Ishikawa (cell line): ENCODE results near the gene MTMR4.

ENCODE experiments used
- RAD21 ChIP-seq: IDR thresholded peaks from 2 replicates; pipeline ENCODE4 v1.6.1; 2012; ENCODE audit warnings: low read depth
- TF ChIP-seq, protein P1 (sequence below): IDR thresholded peaks from 2 replicates; pipeline ENCODE4 v1.6.1; 2012
- TF ChIP-seq, protein P2 (sequence below): IDR thresholded peaks from 2 replicates; pipeline ENCODE4 v1.6.1; 2012; ENCODE audit warnings: low read depth, mild to moderate bottlenecking

GRCh38 chr17:58531661-58532554 is 17.5 kb upstream of the MTMR4 start:
- TF ChIP-seq, protein P1, sequence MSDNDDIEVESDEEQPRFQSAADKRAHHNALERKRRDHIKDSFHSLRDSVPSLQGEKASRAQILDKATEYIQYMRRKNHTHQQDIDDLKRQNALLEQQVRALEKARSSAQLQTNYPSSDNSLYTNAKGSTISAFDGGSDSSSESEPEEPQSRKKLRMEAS = no peak; the same call in 1 of the 2 replicates
- TF ChIP-seq, protein P2, sequence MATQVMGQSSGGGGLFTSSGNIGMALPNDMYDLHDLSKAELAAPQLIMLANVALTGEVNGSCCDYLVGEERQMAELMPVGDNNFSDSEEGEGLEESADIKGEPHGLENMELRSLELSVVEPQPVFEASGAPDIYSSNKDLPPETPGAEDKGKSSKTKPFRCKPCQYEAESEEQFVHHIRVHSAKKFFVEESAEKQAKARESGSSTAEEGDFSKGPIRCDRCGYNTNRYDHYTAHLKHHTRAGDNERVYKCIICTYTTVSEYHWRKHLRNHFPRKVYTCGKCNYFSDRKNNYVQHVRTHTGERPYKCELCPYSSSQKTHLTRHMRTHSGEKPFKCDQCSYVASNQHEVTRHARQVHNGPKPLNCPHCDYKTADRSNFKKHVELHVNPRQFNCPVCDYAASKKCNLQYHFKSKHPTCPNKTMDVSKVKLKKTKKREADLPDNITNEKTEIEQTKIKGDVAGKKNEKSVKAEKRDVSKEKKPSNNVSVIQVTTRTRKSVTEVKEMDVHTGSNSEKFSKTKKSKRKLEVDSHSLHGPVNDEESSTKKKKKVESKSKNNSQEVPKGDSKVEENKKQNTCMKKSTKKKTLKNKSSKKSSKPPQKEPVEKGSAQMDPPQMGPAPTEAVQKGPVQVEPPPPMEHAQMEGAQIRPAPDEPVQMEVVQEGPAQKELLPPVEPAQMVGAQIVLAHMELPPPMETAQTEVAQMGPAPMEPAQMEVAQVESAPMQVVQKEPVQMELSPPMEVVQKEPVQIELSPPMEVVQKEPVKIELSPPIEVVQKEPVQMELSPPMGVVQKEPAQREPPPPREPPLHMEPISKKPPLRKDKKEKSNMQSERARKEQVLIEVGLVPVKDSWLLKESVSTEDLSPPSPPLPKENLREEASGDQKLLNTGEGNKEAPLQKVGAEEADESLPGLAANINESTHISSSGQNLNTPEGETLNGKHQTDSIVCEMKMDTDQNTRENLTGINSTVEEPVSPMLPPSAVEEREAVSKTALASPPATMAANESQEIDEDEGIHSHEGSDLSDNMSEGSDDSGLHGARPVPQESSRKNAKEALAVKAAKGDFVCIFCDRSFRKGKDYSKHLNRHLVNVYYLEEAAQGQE = peak; percentile 50; the same call in 1 of the 2 replicates
- no peak for TF ChIP-seq RAD21
